ENCODE results near the gene MEGF11.
A peak's percentile ranks its signal among the peaks of the same experiment; 100 is the strongest.

The MEGF11 gene

GRCh38 chr15:66072616-66073361 is 180.8 kb downstream of the MEGF11 start:
- no peak overlapping the region for H3K27ac ChIP-seq
- TF ChIP-seq CTCF (conservative IDR thresholded peaks at IDR 0.05), result no peak

- H3K27ac ChIP-seq, result no peak overlapping the region
- TF ChIP-seq CTCF (conservative IDR thresholded peaks at IDR 0.05), result no peak
Observed at GRCh38 chr15:66071921-66072295, 181.6 kb downstream of the MEGF11 start.

- no peak for TF ChIP-seq CTCF (conservative IDR thresholded peaks at IDR 0.05)
- no peak overlapping the region for H3K27ac ChIP-seq
Observed at GRCh38 chr15:66071160-66071920, 182.2 kb downstream of the MEGF11 start.

GRCh38 chr15:66070220-66070934 is 183.2 kb downstream of the MEGF11 start:
- TF ChIP-seq CTCF (conservative IDR thresholded peaks at IDR 0.05), result no peak
- H3K27ac ChIP-seq, result peak overlapping the region; percentile 24; the same call in 1 of the 2 replicates

- peak overlapping the region; percentile 24; the same call in 1 of the 2 replicates for H3K27ac ChIP-seq
- no peak for TF ChIP-seq CTCF (conservative IDR thresholded peaks at IDR 0.05)
Observed at GRCh38 chr15:66069751-66070150, 183.8 kb downstream of the MEGF11 start.

GRCh38 chr15:66068801-66069200 is 184.7 kb downstream of the MEGF11 start:
- H3K27ac ChIP-seq, result peak overlapping the region; percentile 15; the same call in 1 of the 2 replicates
- no peak for TF ChIP-seq CTCF (conservative IDR thresholded peaks at IDR 0.05)

- TF ChIP-seq CTCF (conservative IDR thresholded peaks at IDR 0.05), result no peak
- no peak overlapping the region for H3K27ac ChIP-seq
Observed at GRCh38 chr15:66067687-66068086, 185.9 kb downstream of the MEGF11 start.
